HCT116 (cell line): ENCODE data around the gene NBEAL2. TPM values are rescaled to one million over a fixed set of nuclear protein-coding genes. Genes with fewer than 3 reads are reported as not detected.

Source experiments
- ATAC-seq: fragments of 200-7000 bp; cut with Tn5 transposase; 2 replicates; pipeline ENCODE4 v1.9.1; 2020; ENCODE audit warnings: mild to moderate bottlenecking, moderate library complexity
- BruUV-seq: library from RNA; stranded (reverse); fragments of 400-500 nt; replicated peaks from 2 replicates; lab custom pipeline; 2021; lab: Mats Ljungman, UMichigan
- CTCF ChIA-PET: fragments of 300-600 bp; sonication (Branson Sonifier 250); formaldehyde crosslinking; loops from one replicate; lab custom pipeline; 2021; ENCODE audit warnings: antibody characterized with exemption; lab: Charles Lee
- POLR2A ChIA-PET: fragments of 300-600, 350-600 bp; sonication (Branson Sonifier 250); formaldehyde crosslinking; loops from one replicate; lab custom pipeline; 2021; ENCODE audit warnings: antibody characterized with exemption; lab: Charles Lee
- RAD21 ChIA-PET, 2 experiments: fragments of 300-600 bp; sonication (Branson Sonifier 250); formaldehyde crosslinking; loops; one replicate each; lab custom pipeline; 2023; ENCODE audit warnings: low total read pairs in 2 of 2; ENCODE audit not compliant: uncharacterized antibody in 2 of 2, unreplicated experiment in 2 of 2, low non-redundant PET in 1 of 2; lab: Charles Lee
- DNase-seq: peaks from one replicate; pipeline ENCODE4 v3.0.0-alpha.2; 2010; ENCODE audit warnings: low read depth, low spot score
- H2AFZ ChIP-seq: fragments of 200-600 bp; shearing (Covaris generic), sonication (generic); 2 replicates; pipeline ENCODE4 v1.6.1; 2017; ENCODE audit warnings: low read depth, mixed run types, mixed read lengths, antibody characterized with exemption, low read length; ENCODE audit not compliant: poor library complexity, severe bottlenecking
- H3K27ac ChIP-seq: 2 replicates; pipeline ENCODE4 v1.5.1; 2012; ENCODE audit warnings: low read depth, low read length
- H3K27me3 ChIP-seq: fragments of 200-600 bp; sonication (generic); 2 replicates; pipeline ENCODE4 v1.6.1; 2016; ENCODE audit warnings: mixed run types, low read length, mixed read lengths; ENCODE audit not compliant: insufficient read depth
- H3K36me3 ChIP-seq, 2 experiments: fragments of 200-500 bp in 1 of 2; fragments of 200-600 bp in 1 of 2; sonication (Bioruptor generic) in 1 of 2; sonication (generic) in 1 of 2; 2 replicates each; pipeline versions ENCODE4 v1.5.1 to v1.6.1; 2014 to 2016; ENCODE audit warnings: low read length in 2 of 2, inconsistent platforms in 1 of 2, mixed read lengths in 1 of 2, mixed run types in 1 of 2; ENCODE audit not compliant: insufficient read depth in 2 of 2, control insufficient read depth in 1 of 2
- H3K4me1 ChIP-seq, 2 experiments: fragments of 200-600 bp in 1 of 2; sonication (generic) in 1 of 2; 2 replicates each; pipeline versions ENCODE4 v1.5.1 to v1.6.1; 2012 to 2017; ENCODE audit warnings: low read length in 2 of 2, inconsistent platforms in 1 of 2, mild to moderate bottlenecking in 1 of 2, mixed read lengths in 1 of 2, mixed run types in 1 of 2, moderate library complexity in 1 of 2; ENCODE audit not compliant: insufficient read depth in 2 of 2, control insufficient read depth in 1 of 2
- H3K4me2 ChIP-seq: fragments of 200-600 bp; sonication (generic); 2 replicates; pipeline ENCODE4 v1.6.1; 2017; ENCODE audit warnings: mixed run types, low read length, mixed read lengths
- H3K4me3 ChIP-seq, 2 experiments: fragments of 200-600 bp in 1 of 2; sonication (generic) in 1 of 2; replicated peaks in 1 of 2; 2 replicates each; pipeline ENCODE4 v1.5.1; 2011 to 2016; ENCODE audit warnings: low read length in 2 of 2, control low read depth in 1 of 2, low read depth in 1 of 2, mild to moderate bottlenecking in 1 of 2, mixed read lengths in 1 of 2, mixed run types in 1 of 2
- H3K79me2 ChIP-seq: fragments of 200-600 bp; sonication (generic); 2 replicates; pipeline ENCODE4 v1.6.1; 2017; ENCODE audit warnings: mild to moderate bottlenecking, mixed run types, low read length, moderate library complexity, mixed read lengths; ENCODE audit not compliant: insufficient read depth
- H3K9ac ChIP-seq: fragments of 200-600 bp; sonication (generic); 2 replicates; pipeline ENCODE4 v1.6.1; 2016; ENCODE audit warnings: low read length, mixed read lengths
- H3K9me2 ChIP-seq: fragments of 200-600 bp; sonication (generic), shearing (Covaris generic); 2 replicates; pipeline ENCODE4 v1.6.1; 2017; ENCODE audit warnings: mixed run types, mild to moderate bottlenecking, moderate library complexity; ENCODE audit not compliant: insufficient read depth
- H3K9me3 ChIP-seq, 2 experiments: fragments of 200-500 bp in 1 of 2; fragments of 200-600 bp in 1 of 2; sonication (Bioruptor generic) in 1 of 2; sonication (generic) in 1 of 2; 2 replicates each; pipeline ENCODE4 v1.6.1; 2014 to 2017; ENCODE audit warnings: low read length in 2 of 2, mixed read lengths in 2 of 2, inconsistent platforms in 1 of 2, low read depth in 1 of 2, mild to moderate bottlenecking in 1 of 2, mixed run types in 1 of 2, moderate library complexity in 1 of 2; ENCODE audit not compliant: control insufficient read depth in 1 of 2, insufficient read depth in 1 of 2
- H4K20me1 ChIP-seq: fragments of 200-600 bp; sonication (generic), shearing (Covaris generic); 2 replicates; pipeline ENCODE4 v1.6.1; 2017; ENCODE audit warnings: mixed run types, mild to moderate bottlenecking, moderate library complexity; ENCODE audit not compliant: insufficient read depth
- ATF3 ChIP-seq: IDR thresholded peaks from 2 replicates; pipeline ENCODE4 v1.6.1; 2012
- CBX3 ChIP-seq: IDR thresholded peaks from 2 replicates; pipeline ENCODE4 v1.6.1; 2012; ENCODE audit warnings: low read depth
- CEBPB ChIP-seq: IDR thresholded peaks from 2 replicates; pipeline ENCODE4 v1.6.1; 2012; ENCODE audit warnings: low read depth
- CTCF ChIP-seq, 3 experiments: fragments of 200-600 bp in 1 of 3; sonication (generic) in 1 of 3; IDR thresholded peaks in 2 of 3; conservative IDR thresholded peaks in 1 of 3; 2 replicates each; pipeline ENCODE4 v1.5.1; 2012 to 2017; ENCODE audit warnings: low read depth in 2 of 3, low read length in 2 of 3, antibody characterized with exemption in 1 of 3, borderline replicate concordance in 1 of 3, control low read depth in 1 of 3, mild to moderate bottlenecking in 1 of 3, mixed read lengths in 1 of 3, mixed run types in 1 of 3, moderate library complexity in 1 of 3; ENCODE audit not compliant: insufficient read depth in 1 of 3
- ELF1 ChIP-seq: IDR thresholded peaks from 2 replicates; pipeline ENCODE4 v1.6.1; 2012; ENCODE audit warnings: low read depth, borderline replicate concordance
- EZH2 ChIP-seq: fragments of 200-600 bp; sonication (generic); IDR thresholded peaks from 2 replicates; pipeline ENCODE4 v1.6.1; 2017; ENCODE audit warnings: antibody characterized with exemption, mixed run types
- EZH2phosphoT487 ChIP-seq: fragments of 200-600 bp; IDR thresholded peaks from 2 replicates; pipeline ENCODE4 v1.6.1; 2018; ENCODE audit warnings: antibody characterized with exemption, borderline replicate concordance
- FOSL1 ChIP-seq: IDR thresholded peaks from 2 replicates; pipeline ENCODE4 v1.6.1; 2012; ENCODE audit warnings: low read depth
- JUND ChIP-seq: IDR thresholded peaks from 2 replicates; pipeline ENCODE4 v1.6.1; 2012
- MAX ChIP-seq: IDR thresholded peaks from 2 replicates; pipeline ENCODE4 v1.6.1; 2012
- POLR2AphosphoS5 ChIP-seq: IDR thresholded peaks from 2 replicates; pipeline ENCODE4 v1.6.1; 2011; ENCODE audit warnings: mild to moderate bottlenecking, low read depth, low read length, moderate library complexity
- RAD21 ChIP-seq: IDR thresholded peaks from 2 replicates; pipeline ENCODE4 v1.6.1; 2012; ENCODE audit warnings: low read depth, mild to moderate bottlenecking
- SIN3A ChIP-seq: IDR thresholded peaks from 2 replicates; pipeline ENCODE4 v1.6.1; 2012; ENCODE audit warnings: low read depth
- SRF ChIP-seq: IDR thresholded peaks from 2 replicates; pipeline ENCODE4 v1.6.1; 2012; ENCODE audit warnings: low read depth
- TCF7L2 ChIP-seq: IDR thresholded peaks from 2 replicates; pipeline ENCODE4 v1.7.0; 2011; ENCODE audit warnings: borderline replicate concordance, inconsistent platforms; ENCODE audit not compliant: insufficient read depth, insufficient read length; ENCODE audit errors: extremely low read depth
- YY1 ChIP-seq: IDR thresholded peaks from 2 replicates; pipeline ENCODE4 v1.6.1; 2011; ENCODE audit warnings: low read length, low read depth, moderate library complexity, mild to moderate bottlenecking; ENCODE audit not compliant: insufficient replicate concordance; ENCODE audit errors: extremely low read depth
- ZBTB33 ChIP-seq: IDR thresholded peaks from 2 replicates; pipeline ENCODE4 v1.6.1; 2011; ENCODE audit warnings: mild to moderate bottlenecking, low read length, moderate library complexity; ENCODE audit not compliant: insufficient replicate concordance; ENCODE audit errors: extremely low read depth
- ZNF274 ChIP-seq: fragments of 200-500 bp; sonication (Bioruptor generic); IDR thresholded peaks from 2 replicates; pipeline ENCODE4 v1.6.1; 2014; ENCODE audit warnings: mild to moderate bottlenecking, low read depth, low read length, inconsistent platforms
- intact Hi-C: fragments of 100-400 bp; cut with micrococcal nuclease; formaldehyde crosslinking; loops from 2 replicates; pipeline ENCODE4 v1.10.0; 2022
- total RNA-seq: library from RNA; stranded (reverse); gene quantifications from one replicate; pipeline ENCODE4 v1.2.1, GENCODE V29; 2021; ENCODE audit not compliant: unreplicated experiment

NBEAL2 gene
- total RNA-seq, 1 experiment from 2014 or later = 72.9 TPM

GRCh38 chr3:46998852-46999515 is 19.5 kb downstream of the NBEAL2 start:
- H3K4me2 ChIP-seq = no peak overlapping the region
- no peak overlapping the region for H3K27ac ChIP-seq
- H3K4me3 ChIP-seq = no peak overlapping the region
- DNase-seq = no peak
- TF ChIP-seq MAX = no peak
- no peak; a peak in 1 of 6 replicates for TF ChIP-seq CTCF (IDR thresholded peaks at IDR 0.05 in 2 of 3, conservative IDR thresholded peaks at IDR 0.05 in 1 of 3; ENCODE audit: borderline replicate concordance in 1 of 3, insufficient read depth in 1 of 3, low read depth in 2 of 3, low read length in 2 of 3)
- TF ChIP-seq ZNF274 = no peak
- TF ChIP-seq ZBTB33 = no peak
- no peak for TF ChIP-seq CBX3
- no peak for TF ChIP-seq FOSL1
- TF ChIP-seq SIN3A = no peak
- TF ChIP-seq EZH2phosphoT487 = no peak
- TF ChIP-seq ATF3 = no peak
- TF ChIP-seq JUND = no peak
- no peak for TF ChIP-seq CEBPB
- no peak for TF ChIP-seq POLR2AphosphoS5
- no peak for TF ChIP-seq SRF
- TF ChIP-seq RAD21 = no peak
- TF ChIP-seq TCF7L2 = no peak
- no peak for TF ChIP-seq YY1
- TF ChIP-seq ELF1 = no peak
- no peak for TF ChIP-seq EZH2
- RAD21 ChIA-PET = no interaction called here
- no peak overlapping the region for H2AFZ ChIP-seq
- no peaks in the 10 kb centered on the region for H4K20me1 ChIP-seq
- ATAC-seq = no peak; the same call in 1 of the 2 replicates
- BruUV-seq = no TSS peak
- no peak overlapping the region for H3K9ac ChIP-seq
- intact Hi-C loops = loop anchor here (1.0 kb wide), 2 partner anchors 76 to 294 kb away; no protein-coding TSS in a partner anchor
- peaks cover 0 to 24% of the 10 kb centered on the region in 2 experiments; a peak in 2 of 4 replicates for H3K36me3 ChIP-seq
- CTCF ChIA-PET = interaction anchor here (1.4 kb wide), 1 partner anchor 63 kb away, joined by 5 read pairs; no protein-coding TSS in a partner anchor
- POLR2A ChIA-PET = no interaction called here
- no peaks in the 10 kb centered on the region for H3K79me2 ChIP-seq
- H3K27me3 ChIP-seq = no peaks in the 10 kb centered on the region
- H3K9me3 ChIP-seq = no peaks in the 10 kb centered on the region
- peaks cover 0 to 15% of the 10 kb centered on the region in 2 experiments; a peak in 1 of 4 replicates for H3K4me1 ChIP-seq
- no peaks in the 10 kb centered on the region for H3K9me2 ChIP-seq
